SK-N-SH (cell line): Measurements from ENCODE around the gene MCRIP2.

Source experiments
- CTCF ChIP-seq: fragments of 200-600 bp; sonication (generic); IDR thresholded peaks from 2 replicates; pipeline ENCODE4 v1.6.1; 2017; ENCODE audit warnings: antibody characterized with exemption, mild to moderate bottlenecking, moderate library complexity
- EP300 ChIP-seq, 2 experiments: IDR thresholded peaks; 2 replicates each; pipeline versions ENCODE4 v1.4.0 to v1.6.1; 2012; ENCODE audit warnings: borderline replicate concordance in 1 of 2, low read depth in 1 of 2, low read length in 1 of 2

- no peak for TF ChIP-seq CTCF
- TF ChIP-seq EP300 (IDR thresholded peaks at IDR 0.05; ENCODE audit: borderline replicate concordance in 1 of 2, low read depth in 1 of 2, low read length in 1 of 2): no peak
Observed at GRCh38 chr16:659618-660017, 18.0 kb downstream of the MCRIP2 start.
